GM23248 (cell line): ENCODE results near the gene ARL5B.

Experiments
- EZH2 ChIP-seq: fragments of 200-600 bp; sonication (generic); IDR thresholded peaks from 2 replicates; pipeline ENCODE4 v1.6.1; 2018; ENCODE audit warnings: antibody characterized with exemption, mild to moderate bottlenecking; ENCODE audit not compliant: insufficient read depth, poor library complexity, severe bottlenecking
- EZH2phosphoT487 ChIP-seq: fragments of 200-600 bp; sonication (generic); IDR thresholded peaks from 2 replicates; pipeline ENCODE4 v1.6.1; 2018; ENCODE audit warnings: antibody characterized with exemption, moderate library complexity, mild to moderate bottlenecking, low read depth; ENCODE audit not compliant: insufficient read depth

- TF ChIP-seq EZH2 (no peak), EZH2phosphoT487 (no peak)
Observed at GRCh38 chr10:18647945-18648344, 11.3 kb upstream of the ARL5B start.
